Lower leg skin (tissue), 4 donors: Measurements from ENCODE around the gene B4GALT4. TPM values are rescaled to one million over a fixed set of nuclear protein-coding genes. Genes with fewer than 3 reads are reported as not detected.

ENCODE experiments used
- DNase-seq, 2 donors: peaks; one replicate each; pipeline ENCODE4 v3.0.0-alpha.2; 2019; ENCODE audit warnings: low spot score in 2 of 2
- H3K4me3 ChIP-seq: fragments of 200-600 bp; sonication (generic); 2 replicates; pipeline ENCODE4 v1.5.1; 2017; ENCODE audit warnings: mild to moderate bottlenecking, low read depth; ENCODE audit not compliant: poor library complexity, severe bottlenecking
- CTCF ChIP-seq, 3 donors: fragments of 450-650 bp; IDR thresholded peaks; one replicate each; pipeline ENCODE4 v1.5.1; 2016; ENCODE audit warnings: antibody characterized with exemption in 3 of 3, mild to moderate bottlenecking in 3 of 3, moderate library complexity in 2 of 3
- POLR2A ChIP-seq, 2 donors: fragments of 450-650 bp; IDR thresholded peaks; one replicate each; pipeline ENCODE4 v1.6.1; 2016 to 2017; ENCODE audit warnings: antibody characterized with exemption in 2 of 2, mild to moderate bottlenecking in 1 of 2, moderate library complexity in 1 of 2
- WGBS, 2 donors: methylation state at CpG; one replicate each; pipeline ENCODE4 v1.1.5; 2018; 5-methylcytosine and 5-hydroxymethylcytosine counted together
- intact Hi-C: fragments of 100-400 bp; cut with DNase I; formaldehyde crosslinking; loops from one replicate; pipeline ENCODE4 v1.15.0; 2023; ENCODE audit warnings: low total_unique reads
- total RNA-seq, 4 donors: library from RNA; depleted of rRNA; stranded (reverse); fragments of >200 nt; gene quantifications; one replicate each; pipeline ENCODE4 v1.1.0, GENCODE V29; 2016

B4GALT4 gene
- total RNA-seq, 4 donors from 2014 or later: 23.1 to 44.4 (median 38.2) TPM

GRCh38 chr3:119239206-119239820 is 1.4 kb downstream of the B4GALT4 start:
- 27% methylated on average over 5 of the region's 5 CpGs for WGBS, 2 donors
- intact Hi-C loops: no loop called here
- TF ChIP-seq POLR2A (IDR thresholded peaks at IDR 0.05) (no peak), CTCF (IDR thresholded peaks at IDR 0.05) (no peak)
- DNase-seq: no peak
- H3K4me3 ChIP-seq: no peak overlapping the region

GRCh38 chr3:119238363-119238762 is 2.3 kb downstream of the B4GALT4 start:
- TF ChIP-seq POLR2A (IDR thresholded peaks at IDR 0.05): no peak
- TF ChIP-seq CTCF (IDR thresholded peaks at IDR 0.05): no peak
- no peak overlapping the region for H3K4me3 ChIP-seq
- 51 to 58% methylated on average over 4 of the region's 4 CpGs for WGBS, 2 donors
- intact Hi-C loops: no loop called here
- DNase-seq: no peak

GRCh38 chr3:119237299-119237698 is 3.4 kb downstream of the B4GALT4 start:
- H3K4me3 ChIP-seq: no peak overlapping the region
- DNase-seq: no peak
- TF ChIP-seq CTCF (IDR thresholded peaks at IDR 0.05): no peak
- TF ChIP-seq POLR2A (IDR thresholded peaks at IDR 0.05): no peak
- intact Hi-C loops: no loop called here

GRCh38 chr3:119236756-119237155 is 3.9 kb downstream of the B4GALT4 start:
- DNase-seq: no peak
- TF ChIP-seq POLR2A (IDR thresholded peaks at IDR 0.05) (no peak), CTCF (IDR thresholded peaks at IDR 0.05) (no peak)
- intact Hi-C loops: no loop called here
- WGBS, 2 donors: 90 to 92% methylated on average over 7 of the region's 7 CpGs
- H3K4me3 ChIP-seq: no peak overlapping the region

- 59 to 72% methylated on average over 1 of the region's 1 CpG for WGBS, 2 donors
- intact Hi-C loops: no loop called here
- H3K4me3 ChIP-seq: no peak overlapping the region
- TF ChIP-seq POLR2A (IDR thresholded peaks at IDR 0.05): no peak
- no peak for TF ChIP-seq CTCF (IDR thresholded peaks at IDR 0.05)
- no peak for DNase-seq
Measured at GRCh38 chr3:119235151-119235550, 5.5 kb downstream of the B4GALT4 start.

GRCh38 chr3:119234610-119235009 is 6.1 kb downstream of the B4GALT4 start:
- no peak overlapping the region for H3K4me3 ChIP-seq
- TF ChIP-seq CTCF (IDR thresholded peaks at IDR 0.05) (no peak), POLR2A (IDR thresholded peaks at IDR 0.05) (no peak)
- intact Hi-C loops: no loop called here
- DNase-seq: no peak
- 71 to 73% methylated on average over 1 of the region's 1 CpG for WGBS, 2 donors
